NCI-H524 (cell line): Measurements from ENCODE around the gene CELSR1.
"Not testable (repeated sequence)": the region's sequence is repeated elsewhere in the genome, so short reads cannot be mapped to it uniquely, and the experiment has no call there.

Source experiments
- DNase-seq, 2 experiments: peaks; one replicate each; lab custom pipeline; 2025; lab: John Stamatoyannopoulos, UW

CELSR1 gene

DNA sequence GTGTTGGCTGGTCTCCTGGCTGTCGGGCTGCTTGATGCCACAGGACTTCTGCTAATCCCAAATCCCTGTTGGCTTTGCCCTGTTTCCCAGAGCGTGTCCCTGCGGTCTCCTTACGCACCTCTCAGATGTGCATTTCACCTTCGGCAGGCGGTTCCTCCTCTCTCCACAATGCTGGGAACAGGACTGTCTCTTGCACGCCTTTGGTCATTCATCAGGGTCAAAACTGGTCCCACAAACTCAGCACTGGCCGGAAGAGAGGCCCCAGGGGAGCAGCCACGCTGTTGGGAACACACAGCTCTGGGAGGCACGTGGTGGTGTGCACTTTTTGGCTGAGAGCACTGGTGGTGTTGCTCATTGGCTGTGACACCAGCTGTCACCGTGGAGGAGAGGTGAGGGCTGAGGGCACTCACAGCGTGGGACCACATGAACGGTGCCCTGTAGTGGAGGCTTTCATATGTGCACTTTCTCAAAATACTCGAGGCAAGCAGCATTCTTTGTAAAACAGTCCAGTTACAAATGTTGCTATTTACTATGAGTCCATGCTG, 217.2 kb downstream of the CELSR1 start:
- DNase-seq, result no peak

DNA sequence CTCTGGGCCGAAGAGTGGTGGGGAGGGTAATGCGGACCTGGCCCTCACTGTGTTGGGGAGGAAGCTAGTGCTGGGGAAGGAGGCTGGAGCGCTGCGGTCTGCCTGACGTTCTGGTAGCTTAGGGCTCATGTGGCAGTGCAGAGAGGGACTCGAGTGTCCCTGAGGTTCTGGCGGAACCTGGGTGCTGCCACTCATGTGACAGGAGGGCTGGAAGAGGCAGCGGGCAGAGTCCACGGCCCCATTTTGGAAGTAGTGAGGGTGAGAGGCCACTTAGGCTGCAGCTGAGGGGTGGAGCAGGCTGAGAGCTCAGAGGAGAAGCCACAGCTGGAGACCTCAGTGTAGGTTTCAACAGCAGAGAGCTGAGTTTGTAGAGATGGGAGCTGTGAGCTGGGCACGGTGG, 218.1 kb downstream of the CELSR1 start:
- no peak for DNase-seq

DNA sequence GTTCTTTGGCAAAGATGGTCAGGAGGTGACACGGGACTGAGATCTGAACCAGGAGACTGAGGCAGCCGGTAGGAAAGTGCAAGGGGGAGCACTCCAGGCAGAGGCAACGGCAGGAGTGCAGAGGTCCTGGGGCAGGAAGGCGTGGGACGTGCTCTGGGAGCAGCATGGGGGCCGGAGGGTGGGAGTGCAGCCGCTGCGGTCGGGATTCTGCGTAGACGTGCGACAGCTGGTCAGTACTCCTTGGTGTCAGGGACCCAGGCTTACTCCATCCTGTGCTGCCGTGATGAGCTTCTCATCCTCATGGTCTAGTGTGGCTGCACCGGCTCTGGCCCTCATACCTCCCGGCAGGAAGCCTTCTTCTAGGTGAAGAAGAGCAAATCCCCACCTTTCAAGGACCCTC, 218.8 kb downstream of the CELSR1 start:
- no peak for DNase-seq

DNA sequence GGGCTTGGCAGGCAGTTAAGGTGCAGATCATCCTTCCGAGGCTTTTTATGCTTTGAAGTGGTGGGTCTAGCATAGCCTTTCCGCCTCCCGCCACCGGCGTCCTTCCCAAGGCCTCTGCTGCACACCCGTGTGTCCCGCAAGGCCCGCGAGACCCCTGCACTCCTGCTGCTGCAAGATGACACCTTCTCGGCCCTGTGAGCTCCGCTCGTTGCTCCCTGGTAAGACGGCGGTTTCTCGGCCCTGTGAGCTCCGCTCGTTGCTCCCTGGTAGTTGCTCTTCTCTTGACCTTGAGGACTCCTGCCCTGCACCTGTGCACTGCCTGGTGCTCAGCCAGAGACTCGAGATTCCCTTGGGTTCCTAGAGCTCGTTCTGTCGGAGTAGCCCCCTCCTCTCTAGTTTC, 219.8 kb downstream of the CELSR1 start:
- no peak for DNase-seq

DNA sequence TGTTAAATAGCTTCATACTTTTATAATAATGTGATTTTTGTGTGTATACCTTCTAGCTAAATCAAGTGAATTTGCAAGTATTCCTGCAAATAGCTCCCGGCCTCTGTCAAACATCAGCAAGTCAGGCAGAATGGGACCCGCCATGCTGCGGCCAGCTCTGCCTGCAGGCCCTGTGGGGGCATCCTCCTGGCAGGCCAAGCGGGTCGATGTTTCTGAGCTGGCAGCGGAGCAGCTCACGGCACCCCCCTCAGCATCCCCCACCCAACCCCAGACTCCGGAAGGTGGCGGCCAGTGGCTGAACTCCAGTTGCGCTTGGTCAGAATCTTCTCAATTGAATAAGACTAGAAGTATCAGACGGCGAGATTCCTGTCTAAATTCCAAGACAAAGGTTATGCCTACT, 221.4 kb downstream of the CELSR1 start:
- DNase-seq, result no peak

DNA sequence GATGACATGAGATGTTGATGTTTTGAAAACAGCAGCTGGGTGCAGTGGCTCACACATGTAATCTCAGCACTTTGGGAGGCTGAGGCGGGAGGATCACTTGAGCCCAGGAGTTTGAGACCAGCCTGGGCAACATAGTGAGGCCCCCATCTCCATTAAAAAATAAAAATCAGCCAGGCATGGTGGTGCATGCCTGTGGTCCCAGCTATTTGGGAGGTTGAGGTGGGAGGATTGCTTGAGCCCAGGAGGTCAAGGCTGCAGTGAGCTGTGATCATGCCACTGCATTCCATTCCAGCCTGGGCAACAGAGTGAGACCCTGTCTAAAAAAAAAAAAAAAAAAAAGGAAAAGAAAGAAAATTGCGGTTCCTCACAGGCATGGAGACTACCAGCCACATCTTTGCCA, 224.6 kb downstream of the CELSR1 start:
- DNase-seq, result not testable (repeated sequence)

GRCh38 chr22:46312056-46312455, 225.4 kb downstream of the CELSR1 start:
- no peak for DNase-seq
